Tibial nerve (tissue), 4 donors: Measurements from ENCODE around the gene PDXDC1. TPM values are rescaled to one million over a fixed set of nuclear protein-coding genes. Genes with fewer than 3 reads are reported as not detected.
"Not testable (repeated sequence)": the region's sequence is repeated elsewhere in the genome, so short reads cannot be mapped to it uniquely, and the experiment has no call there.

Source experiments
- DNase-seq, 2 donors: peaks; one replicate each; pipeline ENCODE4 v3.0.0-alpha.2; 2019; ENCODE audit warnings: low spot score in 2 of 2
- H3K27ac ChIP-seq, 4 donors: fragments of 200-600 bp; sonication (generic) in 3 of 4; one replicate each; pipeline ENCODE4 v1.5.1; 2017 to 2019; ENCODE audit warnings: mild to moderate bottlenecking in 1 of 4
- H3K27me3 ChIP-seq, 2 donors: fragments of 200-600 bp; sonication (generic) in 1 of 2; one replicate each; pipeline versions ENCODE4 v1.5.1 to v1.6.0; 2017 to 2019
- H3K36me3 ChIP-seq, 3 donors: fragments of 200-600 bp; sonication (generic); one replicate each; pipeline ENCODE4 v1.5.1; 2018 to 2019
- H3K4me1 ChIP-seq, 4 donors: fragments of 200-600 bp; sonication (generic) in 3 of 4; one replicate each; pipeline ENCODE4 v1.5.1; 2017 to 2019
- H3K4me3 ChIP-seq, 4 donors: fragments of 200-600 bp; sonication (generic) in 3 of 4; one replicate each; pipeline ENCODE4 v1.5.1; 2017 to 2019; ENCODE audit warnings: mild to moderate bottlenecking in 1 of 4, moderate library complexity in 1 of 4
- H3K9me3 ChIP-seq, 4 donors: fragments of 200-600 bp; sonication (generic) in 3 of 4; one replicate each; pipeline ENCODE4 v1.5.1; 2017 to 2019
- EP300 ChIP-seq, 2 donors: sonication (generic); formaldehyde crosslinking; IDR thresholded peaks; one replicate each; pipeline ENCODE4 v1.6.1; 2017; ENCODE audit warnings: antibody characterized with exemption in 2 of 2, mild to moderate bottlenecking in 1 of 2
- POLR2A ChIP-seq, 2 donors: fragments of 450-650 bp; IDR thresholded peaks; one replicate each; pipeline ENCODE4 v1.6.1; 2017; ENCODE audit warnings: antibody characterized with exemption in 2 of 2, mild to moderate bottlenecking in 2 of 2, moderate library complexity in 2 of 2
- WGBS, 2 donors: methylation state at CpG; one replicate each; pipeline ENCODE4 v1.1.5; 2018; 5-methylcytosine and 5-hydroxymethylcytosine counted together
- total RNA-seq, 4 donors: library from RNA; depleted of rRNA; stranded (reverse); fragments of >200 nt; gene quantifications; one replicate each; pipeline ENCODE4 v1.1.0, GENCODE V29; 2016
- TF ChIP-seq, protein P1 (sequence below), 5 experiments: fragments of 200-600 bp in 3 of 5; fragments of 450-650 bp in 2 of 5; sonication (generic) in 3 of 5; IDR thresholded peaks; one replicate each; pipeline ENCODE4 v1.5.1; 2016 to 2019; ENCODE audit warnings: antibody characterized with exemption in 5 of 5, mild to moderate bottlenecking in 3 of 5, moderate library complexity in 2 of 5

PDXDC1 gene
- total RNA-seq, 4 donors from 2014 or later = 40.6 to 55.1 (median 52.6) TPM

DNA sequence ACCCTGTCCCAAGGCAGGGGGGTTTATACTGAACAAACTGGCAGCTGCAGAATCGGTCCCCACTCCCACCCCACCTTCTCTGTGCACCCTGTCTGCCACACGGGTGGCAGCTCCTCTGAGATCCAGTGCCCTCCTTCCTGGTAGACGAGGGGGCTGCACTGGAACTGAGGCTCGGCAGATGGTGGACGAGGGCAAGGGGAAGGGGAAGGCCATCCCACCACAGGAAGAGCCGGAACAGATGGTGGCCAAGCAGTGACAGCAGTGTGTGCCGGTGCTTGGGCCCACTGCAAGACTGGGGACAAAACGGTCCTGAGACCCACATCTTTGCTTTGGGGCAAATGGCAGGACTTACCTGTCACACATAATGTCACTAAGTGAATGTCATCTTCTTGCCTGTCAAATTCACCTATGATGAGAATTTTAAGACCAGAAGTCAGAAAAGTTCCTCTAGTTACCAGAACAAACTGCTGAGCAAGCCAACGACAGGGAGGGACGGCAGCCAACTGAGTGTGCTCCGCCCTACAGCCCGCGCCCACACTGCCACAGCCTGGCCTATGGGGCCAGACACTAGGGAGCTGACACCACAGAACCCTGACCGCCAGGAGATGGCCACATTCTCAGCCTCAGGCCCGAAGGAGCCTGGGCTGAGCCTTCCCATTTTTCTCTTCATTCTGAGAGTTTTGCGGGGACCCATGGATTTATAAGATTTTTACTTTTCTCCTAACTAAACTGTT, 66.6 kb downstream of the PDXDC1 start:
- TF ChIP-seq, protein P1, sequence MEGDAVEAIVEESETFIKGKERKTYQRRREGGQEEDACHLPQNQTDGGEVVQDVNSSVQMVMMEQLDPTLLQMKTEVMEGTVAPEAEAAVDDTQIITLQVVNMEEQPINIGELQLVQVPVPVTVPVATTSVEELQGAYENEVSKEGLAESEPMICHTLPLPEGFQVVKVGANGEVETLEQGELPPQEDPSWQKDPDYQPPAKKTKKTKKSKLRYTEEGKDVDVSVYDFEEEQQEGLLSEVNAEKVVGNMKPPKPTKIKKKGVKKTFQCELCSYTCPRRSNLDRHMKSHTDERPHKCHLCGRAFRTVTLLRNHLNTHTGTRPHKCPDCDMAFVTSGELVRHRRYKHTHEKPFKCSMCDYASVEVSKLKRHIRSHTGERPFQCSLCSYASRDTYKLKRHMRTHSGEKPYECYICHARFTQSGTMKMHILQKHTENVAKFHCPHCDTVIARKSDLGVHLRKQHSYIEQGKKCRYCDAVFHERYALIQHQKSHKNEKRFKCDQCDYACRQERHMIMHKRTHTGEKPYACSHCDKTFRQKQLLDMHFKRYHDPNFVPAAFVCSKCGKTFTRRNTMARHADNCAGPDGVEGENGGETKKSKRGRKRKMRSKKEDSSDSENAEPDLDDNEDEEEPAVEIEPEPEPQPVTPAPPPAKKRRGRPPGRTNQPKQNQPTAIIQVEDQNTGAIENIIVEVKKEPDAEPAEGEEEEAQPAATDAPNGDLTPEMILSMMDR (IDR thresholded peaks at IDR 0.05) = peak in 4 of 5 experiments; percentile 24 to 54 (median 30)
- TF ChIP-seq POLR2A (IDR thresholded peaks at IDR 0.05) (peak in 1 of 2 donors; percentile 28), EP300 (IDR thresholded peaks at IDR 0.05) (peak in 1 of 2 donors; percentile 63)
- Histone ChIP-seq H3K4me1 (peaks cover 0 to 21% (median 6%) of the 10 kb centered on the region in 4 donors), H3K27ac (peak overlapping the region; percentile 3 to 77 (median 68)), H3K9me3 (no peaks in the 10 kb centered on the region), H3K36me3 (peaks cover 7 to 76% (median 8%) of the 10 kb centered on the region in 3 donors), H3K27me3 (no peaks in the 10 kb centered on the region), H3K4me3 (no peak overlapping the region)
- WGBS, 2 donors = 23 to 32% methylated on average over 16 of the region's 16 CpGs
- peak; percentile 67 to 70 for DNase-seq

DNA sequence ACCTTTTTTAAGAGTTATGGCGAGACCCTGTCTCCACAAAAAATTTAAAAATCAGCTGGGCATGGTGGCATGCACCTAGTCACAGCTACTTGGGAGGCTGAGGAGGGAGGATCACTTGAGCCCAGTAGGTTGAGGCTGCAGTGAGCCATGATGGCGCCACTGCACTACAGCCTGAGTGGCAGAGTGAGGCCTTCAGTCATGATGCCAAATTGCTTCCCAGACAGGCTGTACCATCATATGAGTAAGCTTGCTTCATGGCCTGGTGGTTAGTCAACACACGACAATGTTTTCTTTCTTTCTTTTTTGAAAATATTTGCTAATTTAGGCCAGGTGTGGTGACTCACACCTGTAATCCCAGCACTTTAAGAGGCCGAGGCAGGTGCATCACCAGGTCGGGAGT, 68.5 kb downstream of the PDXDC1 start:
- Histone ChIP-seq H3K36me3 (peaks cover 3 to 71% (median 7%) of the 10 kb centered on the region in 3 donors), H3K4me3 (no peak overlapping the region), H3K27ac (no peak overlapping the region), H3K4me1 (peaks cover 0 to 21% (median 6%) of the 10 kb centered on the region in 4 donors), H3K9me3 (no peaks in the 10 kb centered on the region), H3K27me3 (no peaks in the 10 kb centered on the region)
- WGBS, 2 donors = 94 to 100% methylated on average over 5 of the region's 5 CpGs
- TF ChIP-seq, protein P1 (IDR thresholded peaks at IDR 0.05) = no peak
- no peak for TF ChIP-seq POLR2A (IDR thresholded peaks at IDR 0.05)
- no peak for TF ChIP-seq EP300 (IDR thresholded peaks at IDR 0.05)
- DNase-seq = no peak

DNA sequence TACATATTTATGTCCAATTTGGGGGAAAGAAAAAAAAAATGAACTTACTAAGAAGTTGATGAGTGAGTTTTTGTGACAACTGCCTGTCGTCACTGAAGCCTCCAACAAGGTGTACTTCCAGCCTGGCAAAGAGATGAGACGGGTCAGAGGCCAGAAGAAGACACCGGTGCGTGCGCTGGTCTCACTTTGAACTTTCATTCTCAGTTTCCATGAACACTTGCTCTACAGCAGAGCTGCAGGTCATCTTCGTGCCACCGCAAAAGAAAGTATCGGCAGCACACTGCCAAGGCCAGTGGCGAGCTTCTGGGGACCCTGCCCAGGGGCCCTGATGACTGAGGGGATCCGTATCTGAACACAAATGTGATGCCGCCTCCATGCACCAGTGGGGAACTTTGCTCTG, 69.5 kb downstream of the PDXDC1 start:
- Histone ChIP-seq H3K27me3 (no peaks in the 10 kb centered on the region), H3K36me3 (peaks cover 0 to 62% (median 3%) of the 10 kb centered on the region in 3 donors), H3K4me1 (peaks cover 0 to 21% (median 6%) of the 10 kb centered on the region in 4 donors), H3K9me3 (no peaks in the 10 kb centered on the region), H3K4me3 (no peak overlapping the region), H3K27ac (no peak overlapping the region)
- WGBS, 2 donors = 88 to 96% methylated on average over 11 of the region's 11 CpGs
- no peak for TF ChIP-seq EP300 (IDR thresholded peaks at IDR 0.05)
- TF ChIP-seq, protein P1 (IDR thresholded peaks at IDR 0.05) = no peak
- no peak for TF ChIP-seq POLR2A (IDR thresholded peaks at IDR 0.05)
- DNase-seq = no peak

DNA sequence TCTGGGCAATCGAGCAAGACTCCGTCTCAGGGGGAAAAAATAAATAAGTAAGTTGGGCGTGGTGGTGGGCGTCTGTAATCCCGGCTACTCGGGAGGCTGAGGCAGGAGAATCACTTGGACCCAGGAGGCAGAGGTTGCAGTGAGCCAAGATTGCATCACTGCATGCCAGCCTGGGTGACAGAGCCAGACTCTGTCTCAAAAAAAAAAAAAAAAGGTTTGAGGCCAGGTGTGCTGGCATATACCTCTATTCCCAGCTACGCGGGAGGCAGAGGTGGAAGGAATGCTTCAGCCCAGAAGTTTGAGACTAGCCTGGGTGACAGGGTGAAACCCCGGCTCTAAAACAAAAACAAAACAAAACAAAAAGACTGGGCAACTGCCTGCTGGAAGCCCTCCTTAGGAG, 70.4 kb downstream of the PDXDC1 start:
- peaks cover 0 to 52% (median 3%) of the 10 kb centered on the region in 3 donors for H3K36me3 ChIP-seq
- not testable (repeated sequence) for DNase-seq, H3K4me3 ChIP-seq, H3K27me3 ChIP-seq, H3K27ac ChIP-seq, H3K9me3 ChIP-seq
- H3K4me1 ChIP-seq = peaks cover 0 to 27% (median 6%) of the 10 kb centered on the region in 4 donors
- 60 to 88% methylated on average over 9 of the region's 9 CpGs for whole genome bisulfite sequencing, 2 donors

DNA sequence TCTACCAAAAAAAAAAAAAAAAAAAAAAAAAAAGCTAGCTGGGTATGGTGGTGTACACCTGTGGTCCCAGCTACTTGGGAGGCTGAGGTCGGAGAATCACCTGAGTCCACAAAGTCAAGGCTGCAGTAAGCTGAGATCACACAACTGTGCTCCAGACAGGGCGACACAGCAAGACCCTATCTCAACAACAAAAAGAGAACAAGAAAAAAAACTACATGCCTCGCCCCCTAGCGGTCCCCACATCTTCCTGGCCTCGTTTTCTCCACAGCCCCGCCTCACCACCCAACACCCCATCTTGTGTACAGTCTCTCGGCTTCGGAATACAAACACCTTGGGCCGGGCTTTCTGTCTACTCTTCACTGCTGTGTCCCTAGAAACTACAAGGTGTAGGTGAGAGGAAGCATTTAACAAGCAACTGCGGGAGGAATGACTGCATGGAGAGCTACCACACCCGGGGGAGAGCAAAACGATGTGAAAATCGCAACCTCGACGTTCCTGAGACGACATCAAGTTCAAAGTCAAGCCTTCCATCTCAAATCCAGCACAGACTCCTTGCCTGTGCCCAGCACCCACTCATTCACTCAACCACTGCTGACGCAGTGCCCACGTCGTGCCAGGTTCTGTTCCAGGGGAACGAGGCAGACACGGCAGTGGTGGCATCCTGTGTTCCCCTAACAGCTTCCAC, 72.0 kb downstream of the PDXDC1 start:
- no peak for DNase-seq
- Histone ChIP-seq H3K9me3 (no peaks in the 10 kb centered on the region), H3K36me3 (peaks cover 0 to 43% (median 3%) of the 10 kb centered on the region in 3 donors), H3K4me1 (peaks cover 0 to 13% (median 2%) of the 10 kb centered on the region in 4 donors), H3K27ac (no peak overlapping the region), H3K4me3 (no peak overlapping the region), H3K27me3 (no peaks in the 10 kb centered on the region)
- TF ChIP-seq POLR2A (IDR thresholded peaks at IDR 0.05) (no peak), EP300 (IDR thresholded peaks at IDR 0.05) (no peak)
- TF ChIP-seq, protein P1 (IDR thresholded peaks at IDR 0.05) = no peak
- 92 to 96% methylated on average over 21 of the region's 21 CpGs for WGBS, 2 donors
